NT2/D1 (cell line): ENCODE measurements around the gene LYPLA2.

Experiments used
- SUZ12 ChIP-seq: IDR thresholded peaks from 2 replicates; pipeline ENCODE4 v1.6.1; 2011; ENCODE audit not compliant: insufficient read length, insufficient read depth; ENCODE audit errors: extremely low read depth
- YY1 ChIP-seq: IDR thresholded peaks from 2 replicates; pipeline ENCODE4 v1.6.1; 2011; ENCODE audit not compliant: insufficient read length, insufficient read depth

DNA sequence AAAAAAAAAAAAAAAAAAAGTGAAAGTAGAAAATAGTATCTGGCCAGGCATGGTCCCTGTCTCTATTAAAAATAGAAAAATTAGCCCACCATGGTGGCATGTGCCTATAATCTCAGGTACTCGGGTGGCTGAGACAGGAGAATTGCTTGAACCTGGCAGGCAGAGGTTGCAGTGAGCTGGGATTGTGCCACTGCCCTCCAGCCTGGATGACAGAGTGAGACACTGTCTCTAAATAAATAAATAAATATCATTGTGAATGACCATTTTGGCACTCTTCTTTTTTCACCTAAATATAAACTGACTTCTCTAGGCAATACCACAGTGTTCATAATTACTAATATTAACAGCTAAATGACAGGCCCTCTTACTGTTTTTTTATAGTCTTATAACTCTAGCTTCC lies 33.1 kb upstream of the LYPLA2 start:
- TF ChIP-seq YY1 (no peak), SUZ12 (no peak)
